DND-41 (cell line): ENCODE data around the gene EGFL7.

Source experiments
- EZH2 ChIP-seq: IDR thresholded peaks from 3 replicates; pipeline ENCODE4 v1.6.1; 2012; ENCODE audit warnings: borderline replicate concordance, low read depth, mild to moderate bottlenecking, moderate library complexity, low read length, inconsistent platforms; ENCODE audit not compliant: severe bottlenecking
- TF ChIP-seq, protein P1 (sequence below): IDR thresholded peaks from 2 replicates; pipeline ENCODE4 v1.5.1; 2012; ENCODE audit warnings: borderline replicate concordance, low read length, moderate library complexity, mild to moderate bottlenecking; ENCODE audit not compliant: poor library complexity, severe bottlenecking; ENCODE audit errors: extremely low read depth

DNA sequence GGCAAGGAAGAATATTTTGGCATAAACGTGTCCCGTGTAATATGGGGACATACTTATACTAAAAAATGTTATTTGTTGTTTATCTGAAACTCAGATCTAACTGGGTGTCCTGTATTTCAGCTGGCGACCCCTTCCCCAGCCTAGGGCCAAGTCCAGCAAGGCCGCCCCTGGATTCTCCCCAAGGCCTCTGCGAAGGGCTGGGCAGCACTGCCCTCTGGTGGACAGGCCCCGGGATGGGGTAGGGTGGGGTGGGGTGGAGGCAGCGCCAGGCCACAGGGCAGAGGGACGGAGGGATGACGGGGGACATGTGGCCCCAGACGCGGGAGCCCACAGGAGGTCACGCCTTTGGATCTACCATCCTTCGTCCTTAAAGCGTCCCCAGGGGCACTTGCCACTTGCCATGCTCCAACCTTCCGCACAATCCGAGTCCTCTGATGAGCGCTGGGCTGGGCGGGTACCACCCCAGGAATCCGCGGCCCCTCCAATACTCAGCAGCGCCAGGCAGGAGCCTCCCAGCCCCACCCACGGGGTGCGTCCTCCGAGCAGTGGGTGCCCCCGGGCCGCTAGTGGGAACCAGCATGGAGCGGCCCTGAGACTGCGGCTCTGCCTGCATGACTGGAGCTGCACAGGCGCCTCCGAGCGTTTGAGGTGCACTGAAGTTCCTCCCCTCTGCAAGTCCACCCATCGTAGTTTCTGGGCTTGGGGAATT lies 31.6 kb downstream of the EGFL7 start:
- TF ChIP-seq, protein P1, sequence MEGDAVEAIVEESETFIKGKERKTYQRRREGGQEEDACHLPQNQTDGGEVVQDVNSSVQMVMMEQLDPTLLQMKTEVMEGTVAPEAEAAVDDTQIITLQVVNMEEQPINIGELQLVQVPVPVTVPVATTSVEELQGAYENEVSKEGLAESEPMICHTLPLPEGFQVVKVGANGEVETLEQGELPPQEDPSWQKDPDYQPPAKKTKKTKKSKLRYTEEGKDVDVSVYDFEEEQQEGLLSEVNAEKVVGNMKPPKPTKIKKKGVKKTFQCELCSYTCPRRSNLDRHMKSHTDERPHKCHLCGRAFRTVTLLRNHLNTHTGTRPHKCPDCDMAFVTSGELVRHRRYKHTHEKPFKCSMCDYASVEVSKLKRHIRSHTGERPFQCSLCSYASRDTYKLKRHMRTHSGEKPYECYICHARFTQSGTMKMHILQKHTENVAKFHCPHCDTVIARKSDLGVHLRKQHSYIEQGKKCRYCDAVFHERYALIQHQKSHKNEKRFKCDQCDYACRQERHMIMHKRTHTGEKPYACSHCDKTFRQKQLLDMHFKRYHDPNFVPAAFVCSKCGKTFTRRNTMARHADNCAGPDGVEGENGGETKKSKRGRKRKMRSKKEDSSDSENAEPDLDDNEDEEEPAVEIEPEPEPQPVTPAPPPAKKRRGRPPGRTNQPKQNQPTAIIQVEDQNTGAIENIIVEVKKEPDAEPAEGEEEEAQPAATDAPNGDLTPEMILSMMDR: peak; percentile 52
- TF ChIP-seq EZH2: no peak
